Fibroblast of peridontal ligament (primary cell): Measurements from ENCODE around the gene ATXN2.
"Not testable (repeated sequence)": the region's sequence is repeated elsewhere in the genome, so short reads cannot be mapped to it uniquely, and the experiment has no call there.

Source experiments
- DNase-seq: peaks from one replicate; pipeline ENCODE4 v3.0.0-alpha.2; 2010; ENCODE audit errors: extremely low read depth

The ATXN2 gene

GRCh38 chr12:111598637-111599452 is at the start of gene ATXN2:
Gene ATXN2 (minus strand): TSS chr12:111599315. CDS start chr12:111599034, 281 bp downstream.
- DNase-seq, result peak; percentile 45

- no peak for DNase-seq
Observed at GRCh38 chr12:111645433-111645832, 46.3 kb upstream of the ATXN2 start.

- peak; percentile 90 for DNase-seq
Observed at GRCh38 chr12:111643427-111643826, 44.3 kb upstream of the ATXN2 start.

GRCh38 chr12:111642681-111643426 is 43.7 kb upstream of the ATXN2 start:
- peak; percentile 40 for DNase-seq

- DNase-seq, result no peak
Observed at GRCh38 chr12:111640506-111640905, 41.4 kb upstream of the ATXN2 start.

- DNase-seq, result peak; percentile 63
Observed at GRCh38 chr12:111638556-111638955, 39.4 kb upstream of the ATXN2 start.

GRCh38 chr12:111636209-111636945 is 37.3 kb upstream of the ATXN2 start:
- peak; percentile 94 for DNase-seq

GRCh38 chr12:111635524-111635923 is 36.4 kb upstream of the ATXN2 start:
- peak; percentile 40 for DNase-seq

GRCh38 chr12:111628505-111629260 is 29.6 kb upstream of the ATXN2 start:
- DNase-seq, result no peak

GRCh38 chr12:111626230-111626629 is 27.1 kb upstream of the ATXN2 start:
- no peak for DNase-seq

- no peak for DNase-seq
Observed at GRCh38 chr12:111624540-111624939, 25.4 kb upstream of the ATXN2 start.

- not testable (repeated sequence) for DNase-seq
Observed at GRCh38 chr12:111617841-111618240, 18.7 kb upstream of the ATXN2 start.

GRCh38 chr12:111616177-111616623 is 17.1 kb upstream of the ATXN2 start:
- no peak for DNase-seq

GRCh38 chr12:111607239-111607638 is 8.1 kb upstream of the ATXN2 start:
- no peak for DNase-seq

GRCh38 chr12:111606767-111607230 is 7.7 kb upstream of the ATXN2 start:
- no peak for DNase-seq

GRCh38 chr12:111605911-111606766 is 7.0 kb upstream of the ATXN2 start:
- DNase-seq, result peak; percentile 59

- not testable (repeated sequence) for DNase-seq
Observed at GRCh38 chr12:111602857-111603256, 3.7 kb upstream of the ATXN2 start.

- no peak for DNase-seq
Observed at GRCh38 chr12:111602348-111602747, 3.2 kb upstream of the ATXN2 start.

GRCh38 chr12:111600986-111601385 is 1.9 kb upstream of the ATXN2 start:
- DNase-seq, result not testable (repeated sequence)

GRCh38 chr12:111600205-111600642 is 1.1 kb upstream of the ATXN2 start:
- no peak for DNase-seq
